Measurements from ENCODE around the gene ANK3. TPM values are rescaled to one million over a fixed set of nuclear protein-coding genes. Genes with fewer than 3 reads are reported as not detected.

Gene ANK3
- total RNA-seq, 1 experiment from 2014 or later: 15.3 TPM

DNA sequence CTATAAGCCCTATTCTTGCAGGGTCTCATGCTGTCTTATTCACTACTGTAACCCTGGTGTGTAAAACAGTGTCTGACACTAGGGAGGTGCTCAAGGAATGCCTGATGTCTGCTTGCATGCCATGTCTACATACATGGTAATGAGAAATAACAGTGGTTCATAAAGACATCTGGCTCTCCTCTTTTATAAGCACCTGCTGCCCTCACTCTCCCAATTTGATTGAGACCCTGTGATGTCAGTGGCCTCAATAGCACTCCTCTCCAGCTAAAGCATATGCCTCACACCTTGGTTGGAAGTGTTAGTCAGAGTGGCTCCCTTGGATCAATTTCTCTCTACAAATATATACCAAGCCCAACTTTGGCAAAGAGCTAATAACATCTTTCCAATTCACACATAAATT, 30.6 kb downstream of the ANK3 start:
- H3K4me3 ChIP-seq (replicated peaks in 1 of 2; ENCODE audit: low read depth in 1 of 2, low read length in 2 of 2): no peak overlapping the region
- H2AFZ ChIP-seq (ENCODE audit: low read depth, low read length, poor library complexity, severe bottlenecking): no peak overlapping the region
- H3K4me1 ChIP-seq (ENCODE audit: control insufficient read depth in 1 of 2, insufficient read depth in 2 of 2, low read length in 2 of 2): no peaks in the 10 kb centered on the region
- DNase-seq (ENCODE audit: low read depth, low spot score): no peak
- RAD21 ChIA-PET (ENCODE audit: low non-redundant PET in 1 of 2, low total read pairs in 2 of 2, uncharacterized antibody in 2 of 2, unreplicated experiment in 2 of 2): no interaction called here
- no peak overlapping the region for H3K4me2 ChIP-seq (ENCODE audit: low read length)
- CTCF ChIA-PET: no interaction called here
- H3K36me3 ChIP-seq (ENCODE audit: control insufficient read depth in 1 of 2, insufficient read depth in 2 of 2, low read length in 2 of 2): no peaks in the 10 kb centered on the region
- TF ChIP-seq EGR1 (IDR thresholded peaks at IDR 0.05; ENCODE audit: low read depth) (no peak), SP1 (IDR thresholded peaks at IDR 0.05; ENCODE audit: low read depth) (no peak), POLR2AphosphoS5 (IDR thresholded peaks at IDR 0.05; ENCODE audit: low read depth, low read length) (no peak), EZH2 (IDR thresholded peaks at IDR 0.05) (no peak), RAD21 (IDR thresholded peaks at IDR 0.05; ENCODE audit: low read depth) (no peak), ZNF274 (IDR thresholded peaks at IDR 0.05; ENCODE audit: low read depth, low read length) (no peak), CEBPB (IDR thresholded peaks at IDR 0.05; ENCODE audit: low read depth) (no peak), FOSL1 (IDR thresholded peaks at IDR 0.05; ENCODE audit: low read depth) (no peak), EZH2phosphoT487 (IDR thresholded peaks at IDR 0.05; ENCODE audit: borderline replicate concordance) (no peak)
- TF ChIP-seq, protein P1, sequence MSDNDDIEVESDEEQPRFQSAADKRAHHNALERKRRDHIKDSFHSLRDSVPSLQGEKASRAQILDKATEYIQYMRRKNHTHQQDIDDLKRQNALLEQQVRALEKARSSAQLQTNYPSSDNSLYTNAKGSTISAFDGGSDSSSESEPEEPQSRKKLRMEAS (IDR thresholded peaks at IDR 0.05): no peak
- TF ChIP-seq, protein P2, sequence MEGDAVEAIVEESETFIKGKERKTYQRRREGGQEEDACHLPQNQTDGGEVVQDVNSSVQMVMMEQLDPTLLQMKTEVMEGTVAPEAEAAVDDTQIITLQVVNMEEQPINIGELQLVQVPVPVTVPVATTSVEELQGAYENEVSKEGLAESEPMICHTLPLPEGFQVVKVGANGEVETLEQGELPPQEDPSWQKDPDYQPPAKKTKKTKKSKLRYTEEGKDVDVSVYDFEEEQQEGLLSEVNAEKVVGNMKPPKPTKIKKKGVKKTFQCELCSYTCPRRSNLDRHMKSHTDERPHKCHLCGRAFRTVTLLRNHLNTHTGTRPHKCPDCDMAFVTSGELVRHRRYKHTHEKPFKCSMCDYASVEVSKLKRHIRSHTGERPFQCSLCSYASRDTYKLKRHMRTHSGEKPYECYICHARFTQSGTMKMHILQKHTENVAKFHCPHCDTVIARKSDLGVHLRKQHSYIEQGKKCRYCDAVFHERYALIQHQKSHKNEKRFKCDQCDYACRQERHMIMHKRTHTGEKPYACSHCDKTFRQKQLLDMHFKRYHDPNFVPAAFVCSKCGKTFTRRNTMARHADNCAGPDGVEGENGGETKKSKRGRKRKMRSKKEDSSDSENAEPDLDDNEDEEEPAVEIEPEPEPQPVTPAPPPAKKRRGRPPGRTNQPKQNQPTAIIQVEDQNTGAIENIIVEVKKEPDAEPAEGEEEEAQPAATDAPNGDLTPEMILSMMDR (IDR thresholded peaks at IDR 0.05 in 2 of 3, conservative IDR thresholded peaks at IDR 0.05 in 1 of 3; ENCODE audit: borderline replicate concordance in 1 of 3, insufficient read depth in 1 of 3, low read depth in 2 of 3, low read length in 2 of 3): no peak
- no peaks in the 10 kb centered on the region for H3K9me2 ChIP-seq (ENCODE audit: insufficient read depth)
- H3K9ac ChIP-seq (ENCODE audit: low read length): no peak overlapping the region
- intact Hi-C loops (cut with micrococcal nuclease): no loop called here
- POLR2A ChIA-PET: no interaction called here
- no peaks in the 10 kb centered on the region for H3K79me2 ChIP-seq (ENCODE audit: insufficient read depth, low read length)
- no TSS peak for BruUV-seq (replicated peaks)
- no peaks in the 10 kb centered on the region for H4K20me1 ChIP-seq (ENCODE audit: insufficient read depth)
- no peak for ATAC-seq
- H3K9me3 ChIP-seq (ENCODE audit: control insufficient read depth in 1 of 2, insufficient read depth in 1 of 2, low read depth in 1 of 2, low read length in 2 of 2): no peaks in the 10 kb centered on the region
- no peak overlapping the region for H3K27ac ChIP-seq (ENCODE audit: low read depth, low read length)
- H3K27me3 ChIP-seq (ENCODE audit: insufficient read depth, low read length): no peaks in the 10 kb centered on the region
